AG04449 (cell line): Measurements from ENCODE around the gene SH3PXD2B.

Experiments
- CTCF ChIA-PET: fragments of 350-600 bp; formaldehyde crosslinking; extraction: SDS; loops from one replicate; lab custom pipeline; 2021; ENCODE audit warnings: antibody characterized with exemption; lab: Yijun Ruan, JAX
- POLR2A ChIA-PET: fragments of 400-600, 350-600 bp; formaldehyde crosslinking; extraction: SDS; loops from one replicate; lab custom pipeline; 2020; ENCODE audit warnings: antibody characterized with exemption, inconsistent platforms; lab: Yijun Ruan, JAX
- DNase-seq: peaks from one replicate; pipeline ENCODE4 v3.0.0-alpha.2; 2010; ENCODE audit warnings: low read depth, low spot score
- H3K4me3 ChIP-seq: 2 replicates; pipeline ENCODE4 v1.5.1; 2011; ENCODE audit warnings: low read depth, mild to moderate bottlenecking, control low read depth, low read length
- TF ChIP-seq, protein P1 (sequence below): IDR thresholded peaks from one replicate; pipeline ENCODE4 v1.5.1; 2011; ENCODE audit warnings: mild to moderate bottlenecking, moderate library complexity, low read length, control low read depth, inconsistent platforms; ENCODE audit not compliant: insufficient read depth; ENCODE audit errors: missing control alignments

The SH3PXD2B gene

DNA sequence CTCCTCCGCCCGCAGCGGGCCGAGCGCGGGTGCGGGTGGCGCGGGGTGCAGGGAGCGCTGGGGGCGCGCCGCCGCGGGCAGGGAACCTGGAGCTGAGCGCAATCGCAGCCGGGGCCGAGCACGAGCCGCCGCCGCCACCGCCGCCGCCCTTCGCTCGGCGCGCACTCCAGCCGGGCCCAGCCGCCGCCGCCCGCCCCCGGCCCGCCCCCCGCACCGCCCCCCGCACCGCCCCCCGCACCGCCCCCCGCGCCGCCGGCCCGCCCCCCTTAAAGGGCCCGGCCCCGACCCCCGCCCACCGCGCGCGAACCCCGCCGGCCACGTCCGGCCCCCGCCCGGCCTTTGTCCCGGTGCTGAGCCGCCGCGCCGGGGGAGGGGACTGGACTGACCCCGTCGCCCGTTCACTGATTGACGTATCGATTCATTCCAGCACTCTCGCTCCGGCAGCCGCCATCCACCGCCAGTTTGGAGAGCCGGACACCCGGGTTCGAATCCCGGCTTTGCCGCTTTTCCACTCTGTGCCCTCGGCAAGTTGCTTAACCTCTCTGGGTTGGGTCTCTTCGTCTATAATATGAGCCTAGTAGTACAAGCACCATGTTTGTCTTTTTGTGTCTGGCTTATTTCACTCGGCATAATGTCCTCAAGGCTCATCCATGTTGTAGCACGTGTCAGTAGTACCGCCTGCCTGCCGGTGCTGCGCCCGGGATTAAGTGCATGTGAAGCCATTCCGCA lies at the start of gene SH3PXD2B:
Gene SH3PXD2B, minus strand, starts transcription at position 168 of the 729 bp plus-strand sequence. CDS start 173 bp downstream, outside the sequence.
- peak within 1 kb of the TSS; percentile 85 for H3K4me3 ChIP-seq
- DNase-seq, result no peak
- ChIA-PET CTCF (interaction anchor here (6.1 kb wide), 1 partner anchor 16 kb away, joined by 112 read pairs; no protein-coding TSS in a partner anchor), POLR2A (interaction anchor here (0.6 to 1.0 kb wide), 2 partner anchors 11 to 115 kb away, joined by 3 to 5 read pairs; no protein-coding TSS in a partner anchor)
- TF ChIP-seq, protein P1, sequence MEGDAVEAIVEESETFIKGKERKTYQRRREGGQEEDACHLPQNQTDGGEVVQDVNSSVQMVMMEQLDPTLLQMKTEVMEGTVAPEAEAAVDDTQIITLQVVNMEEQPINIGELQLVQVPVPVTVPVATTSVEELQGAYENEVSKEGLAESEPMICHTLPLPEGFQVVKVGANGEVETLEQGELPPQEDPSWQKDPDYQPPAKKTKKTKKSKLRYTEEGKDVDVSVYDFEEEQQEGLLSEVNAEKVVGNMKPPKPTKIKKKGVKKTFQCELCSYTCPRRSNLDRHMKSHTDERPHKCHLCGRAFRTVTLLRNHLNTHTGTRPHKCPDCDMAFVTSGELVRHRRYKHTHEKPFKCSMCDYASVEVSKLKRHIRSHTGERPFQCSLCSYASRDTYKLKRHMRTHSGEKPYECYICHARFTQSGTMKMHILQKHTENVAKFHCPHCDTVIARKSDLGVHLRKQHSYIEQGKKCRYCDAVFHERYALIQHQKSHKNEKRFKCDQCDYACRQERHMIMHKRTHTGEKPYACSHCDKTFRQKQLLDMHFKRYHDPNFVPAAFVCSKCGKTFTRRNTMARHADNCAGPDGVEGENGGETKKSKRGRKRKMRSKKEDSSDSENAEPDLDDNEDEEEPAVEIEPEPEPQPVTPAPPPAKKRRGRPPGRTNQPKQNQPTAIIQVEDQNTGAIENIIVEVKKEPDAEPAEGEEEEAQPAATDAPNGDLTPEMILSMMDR, result no peak

DNA sequence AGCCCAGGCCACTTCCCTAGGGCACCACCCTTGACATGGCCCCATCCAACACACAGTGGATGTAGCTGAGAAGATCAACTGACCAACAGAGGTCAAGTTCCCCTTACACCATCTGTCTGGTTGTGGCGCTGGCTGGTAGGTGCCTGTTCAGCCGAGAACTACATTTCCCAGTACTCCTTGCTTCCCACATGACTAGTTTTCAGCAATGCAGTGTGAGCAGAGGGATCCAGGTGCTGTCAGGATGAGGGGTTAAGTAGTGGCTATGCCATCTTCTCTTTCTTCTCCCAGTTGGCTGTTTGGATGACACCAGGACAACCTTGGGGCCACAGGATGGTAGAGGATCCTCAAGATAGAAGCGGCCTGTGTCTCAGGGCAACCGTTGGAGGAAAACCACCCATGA lies 48.6 kb upstream of the SH3PXD2B start:
- POLR2A ChIA-PET, result no interaction called here
- CTCF ChIA-PET, result no interaction called here
- no peak for DNase-seq
- TF ChIP-seq, protein P1, result no peak
- H3K4me3 ChIP-seq, result no peak overlapping the region

DNA sequence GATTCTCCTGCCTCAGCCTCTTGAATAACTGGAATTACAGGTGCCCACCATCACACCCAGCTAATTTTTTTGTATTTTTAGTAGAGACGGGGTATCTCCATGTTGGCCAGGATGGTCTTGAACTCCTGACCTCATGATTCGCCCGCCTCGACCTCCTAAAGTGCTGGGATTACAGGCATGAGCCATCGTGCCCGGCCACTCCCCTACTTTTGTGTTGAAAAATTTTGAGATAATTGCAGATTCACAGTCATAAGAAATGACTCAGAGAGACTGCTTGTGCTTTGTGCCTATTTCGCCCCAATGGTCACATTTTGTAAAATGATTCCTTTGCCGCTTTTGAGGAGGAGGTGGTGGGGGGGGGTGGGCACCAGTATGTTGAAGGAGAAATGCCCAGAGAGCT lies 48.1 kb upstream of the SH3PXD2B start:
- ChIA-PET POLR2A (no interaction called here), CTCF (no interaction called here)
- DNase-seq, result no peak
- no peak overlapping the region for H3K4me3 ChIP-seq
- TF ChIP-seq, protein P1, result no peak

DNA sequence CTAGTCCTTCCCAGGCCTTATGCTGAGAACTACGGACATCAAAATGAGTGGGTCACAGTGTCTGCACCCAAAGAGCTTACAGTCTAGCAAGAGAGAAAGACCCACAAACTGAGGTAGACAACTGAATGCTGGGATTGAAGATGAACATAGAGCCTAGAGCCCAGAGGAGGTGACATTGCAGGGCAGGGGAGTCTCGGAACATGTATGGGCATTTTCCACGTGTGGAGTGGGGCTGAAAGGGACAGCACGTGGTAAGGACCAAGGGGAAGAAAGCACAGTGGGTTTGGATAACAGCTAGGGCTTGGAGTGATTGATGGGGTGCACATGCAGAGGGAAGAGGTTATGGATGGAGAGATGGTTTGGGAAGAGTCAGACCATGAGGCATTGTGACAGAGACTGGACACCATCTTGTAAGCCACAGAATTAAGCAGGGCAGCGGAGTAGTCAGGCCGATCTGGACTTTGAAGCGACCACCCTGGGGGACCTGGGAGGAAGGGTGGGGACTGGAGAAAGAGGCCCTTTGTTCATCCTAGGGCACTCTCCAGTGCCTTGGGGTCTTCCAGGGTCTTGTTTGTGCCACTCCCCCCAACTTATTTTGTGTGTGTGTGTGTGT lies 47.5 kb upstream of the SH3PXD2B start:
- ChIA-PET CTCF (interaction anchor here (1.0 kb wide), 1 partner anchor 22 kb away, joined by 4 read pairs; no protein-coding TSS in a partner anchor), POLR2A (no interaction called here)
- TF ChIP-seq, protein P1, result no peak
- no peak overlapping the region for H3K4me3 ChIP-seq
- DNase-seq, result no peak

DNA sequence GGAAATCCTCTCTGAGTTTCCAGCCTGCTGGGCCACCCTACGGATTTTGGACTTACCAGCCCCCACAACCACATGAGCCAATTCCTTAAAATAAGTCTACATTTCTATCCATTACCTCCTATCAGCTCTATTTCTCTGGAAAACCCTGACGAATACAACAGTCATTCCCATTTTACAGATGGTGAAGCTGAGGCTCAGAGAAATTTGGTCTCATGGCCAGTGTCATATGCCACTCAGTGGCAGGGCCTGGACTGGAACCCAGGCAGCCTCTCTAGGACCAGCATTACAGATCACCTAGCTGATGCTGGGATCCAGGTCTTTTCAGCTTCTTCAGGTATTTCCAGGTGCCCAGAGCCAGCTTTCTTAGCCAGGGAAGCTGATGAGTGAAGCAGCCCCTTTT lies 45.0 kb upstream of the SH3PXD2B start:
- POLR2A ChIA-PET, result no interaction called here

More for the DNA sequence above, 45.0 kb upstream of the SH3PXD2B start:
- H3K4me3 ChIP-seq, result no peak overlapping the region
- no peak for DNase-seq
- CTCF ChIA-PET, result interaction anchor here (1.1 kb wide), 1 partner anchor 197 kb away, joined by 4 read pairs; no protein-coding TSS in a partner anchor
- TF ChIP-seq, protein P1, result no peak
